ENCODE results near the gene TIMM21. TPM values are rescaled to one million over a fixed set of nuclear protein-coding genes. Genes with fewer than 3 reads are reported as not detected.

TIMM21 gene
- total and polyA plus RNA-seq, 5 donors from 2014 or later = 8.8 to 20.0 (median 15.6) TPM

GRCh38 chr18:74116633-74117554 lies 31.4 kb upstream of the TIMM21 start:
- Mint-ChIP-seq H3K4me1 (peaks cover 0 to 11% (median 3%) of the 10 kb centered on the region in 4 donors), H3K27me3 (peaks cover 9% of the 10 kb centered on the region), H3K27ac (no peak overlapping the region), H3K36me3 (no peaks in the 10 kb centered on the region), H3K9me3 (peaks cover 0 to 4% (median 0%) of the 10 kb centered on the region in 7 donors), H3K4me3 (no peak overlapping the region)
- no peak overlapping the region for H3K4me3 ChIP-seq (ENCODE audit: low read depth, low read length)
- ATAC-seq (ENCODE audit: low read depth in 2 of 2) = peak in 1 of 2 donors; percentile 37
- no peaks in the 10 kb centered on the region for H3K27me3 ChIP-seq (ENCODE audit: control insufficient read depth, insufficient read depth, low read length)
- no peaks in the 10 kb centered on the region for H3K4me1 ChIP-seq (ENCODE audit: control insufficient read depth, insufficient read depth, low read length, poor library complexity, severe bottlenecking)
- DNase-seq = peak in 2 of 3 donors; percentile 41 to 64
- no peak overlapping the region for H3K27ac ChIP-seq (ENCODE audit: insufficient read depth, low read length, poor library complexity, severe bottlenecking)
- no peaks in the 10 kb centered on the region for H3K36me3 ChIP-seq (ENCODE audit: control insufficient read depth, insufficient read depth, low read length)
- no peaks in the 10 kb centered on the region for H3K9me3 ChIP-seq (ENCODE audit: control insufficient read depth in 2 of 2, low read length in 2 of 2)

- Mint-ChIP-seq H3K27me3 (peaks cover 27% of the 10 kb centered on the region), H3K36me3 (no peaks in the 10 kb centered on the region), H3K4me1 (no peaks in the 10 kb centered on the region), H3K4me3 (no peak overlapping the region), H3K27ac (no peak overlapping the region), H3K9me3 (peaks cover 0 to 2% (median 0%) of the 10 kb centered on the region in 7 donors)
- Histone ChIP-seq H3K4me3 (ENCODE audit: low read depth, low read length) (no peak overlapping the region), H3K4me1 (ENCODE audit: control insufficient read depth, insufficient read depth, low read length, poor library complexity, severe bottlenecking) (no peaks in the 10 kb centered on the region), H3K9me3 (ENCODE audit: control insufficient read depth in 2 of 2, low read length in 2 of 2) (no peaks in the 10 kb centered on the region), H3K27ac (ENCODE audit: insufficient read depth, low read length, poor library complexity, severe bottlenecking) (no peak overlapping the region), H3K36me3 (ENCODE audit: control insufficient read depth, insufficient read depth, low read length) (no peaks in the 10 kb centered on the region), H3K27me3 (ENCODE audit: control insufficient read depth, insufficient read depth, low read length) (no peaks in the 10 kb centered on the region)
- DNase-seq (no peak), ATAC-seq (ENCODE audit: low read depth in 2 of 2) (no peak)
Observed at GRCh38 chr18:74123200-74123599, 25.1 kb upstream of the TIMM21 start.

GRCh38 chr18:74124642-74125041 lies 23.7 kb upstream of the TIMM21 start:
- DNase-seq (no peak), ATAC-seq (ENCODE audit: low read depth in 2 of 2) (no peak)
- Histone ChIP-seq H3K36me3 (ENCODE audit: control insufficient read depth, insufficient read depth, low read length) (no peaks in the 10 kb centered on the region), H3K4me3 (ENCODE audit: low read depth, low read length) (no peak overlapping the region), H3K9me3 (ENCODE audit: control insufficient read depth in 2 of 2, low read length in 2 of 2) (no peaks in the 10 kb centered on the region), H3K27me3 (ENCODE audit: control insufficient read depth, insufficient read depth, low read length) (no peaks in the 10 kb centered on the region), H3K27ac (ENCODE audit: insufficient read depth, low read length, poor library complexity, severe bottlenecking) (no peak overlapping the region), H3K4me1 (ENCODE audit: control insufficient read depth, insufficient read depth, low read length, poor library complexity, severe bottlenecking) (no peaks in the 10 kb centered on the region)
- H3K4me3 Mint-ChIP-seq = no peak overlapping the region
- H3K27me3 Mint-ChIP-seq = peaks cover 31% of the 10 kb centered on the region
- H3K36me3 Mint-ChIP-seq = no peaks in the 10 kb centered on the region
- no peaks in the 10 kb centered on the region for H3K4me1 Mint-ChIP-seq
- peaks cover 0 to 2% (median 0%) of the 10 kb centered on the region in 7 donors for H3K9me3 Mint-ChIP-seq
- no peak overlapping the region for H3K27ac Mint-ChIP-seq

GRCh38 chr18:74126684-74127655 lies 21.4 kb upstream of the TIMM21 start:
- H3K9me3 ChIP-seq (ENCODE audit: control insufficient read depth in 2 of 2, low read length in 2 of 2) = no peaks in the 10 kb centered on the region
- peaks cover 26% of the 10 kb centered on the region for H3K27me3 Mint-ChIP-seq
- H3K4me1 Mint-ChIP-seq = no peaks in the 10 kb centered on the region
- no peaks in the 10 kb centered on the region for H3K36me3 Mint-ChIP-seq
- DNase-seq (no peak), ATAC-seq (ENCODE audit: low read depth in 2 of 2) (no peak)
- H3K4me3 ChIP-seq (ENCODE audit: low read depth, low read length) = no peak overlapping the region
- no peaks in the 10 kb centered on the region for H3K27me3 ChIP-seq (ENCODE audit: control insufficient read depth, insufficient read depth, low read length)
- H3K4me1 ChIP-seq (ENCODE audit: control insufficient read depth, insufficient read depth, low read length, poor library complexity, severe bottlenecking) = no peaks in the 10 kb centered on the region
- no peaks in the 10 kb centered on the region for H3K9me3 Mint-ChIP-seq
- no peak overlapping the region for H3K4me3 Mint-ChIP-seq
- H3K27ac Mint-ChIP-seq = no peak overlapping the region
- H3K27ac ChIP-seq (ENCODE audit: insufficient read depth, low read length, poor library complexity, severe bottlenecking) = no peak overlapping the region
- H3K36me3 ChIP-seq (ENCODE audit: control insufficient read depth, insufficient read depth, low read length) = no peaks in the 10 kb centered on the region

- peaks cover 21% of the 10 kb centered on the region for H3K27me3 Mint-ChIP-seq
- Histone ChIP-seq H3K9me3 (ENCODE audit: control insufficient read depth in 2 of 2, low read length in 2 of 2) (no peaks in the 10 kb centered on the region), H3K27ac (ENCODE audit: insufficient read depth, low read length, poor library complexity, severe bottlenecking) (no peak overlapping the region), H3K4me1 (ENCODE audit: control insufficient read depth, insufficient read depth, low read length, poor library complexity, severe bottlenecking) (no peaks in the 10 kb centered on the region), H3K4me3 (ENCODE audit: low read depth, low read length) (no peak overlapping the region), H3K27me3 (ENCODE audit: control insufficient read depth, insufficient read depth, low read length) (no peaks in the 10 kb centered on the region), H3K36me3 (ENCODE audit: control insufficient read depth, insufficient read depth, low read length) (no peaks in the 10 kb centered on the region)
- ATAC-seq (ENCODE audit: low read depth in 2 of 2) = no peak
- no peak overlapping the region for H3K27ac Mint-ChIP-seq
- no peak for DNase-seq
- H3K4me1 Mint-ChIP-seq = no peaks in the 10 kb centered on the region
- no peaks in the 10 kb centered on the region for H3K9me3 Mint-ChIP-seq
- no peak overlapping the region for H3K4me3 Mint-ChIP-seq
- H3K36me3 Mint-ChIP-seq = peaks cover 2% of the 10 kb centered on the region
Observed at GRCh38 chr18:74128159-74128558, 20.2 kb upstream of the TIMM21 start.

GRCh38 chr18:74131124-74131523 lies 17.2 kb upstream of the TIMM21 start:
- Mint-ChIP-seq H3K4me3 (no peak overlapping the region), H3K36me3 (peaks cover 6% of the 10 kb centered on the region), H3K4me1 (no peaks in the 10 kb centered on the region), H3K9me3 (no peaks in the 10 kb centered on the region), H3K27ac (no peak overlapping the region), H3K27me3 (peaks cover 20% of the 10 kb centered on the region)
- no peak for DNase-seq
- ATAC-seq (ENCODE audit: low read depth in 2 of 2) = no peak
- H3K27ac ChIP-seq (ENCODE audit: insufficient read depth, low read length, poor library complexity, severe bottlenecking) = no peak overlapping the region
- no peak overlapping the region for H3K4me3 ChIP-seq (ENCODE audit: low read depth, low read length)
- H3K9me3 ChIP-seq (ENCODE audit: control insufficient read depth in 2 of 2, low read length in 2 of 2) = no peaks in the 10 kb centered on the region
- H3K27me3 ChIP-seq (ENCODE audit: control insufficient read depth, insufficient read depth, low read length) = no peaks in the 10 kb centered on the region
- H3K36me3 ChIP-seq (ENCODE audit: control insufficient read depth, insufficient read depth, low read length) = no peaks in the 10 kb centered on the region
- no peaks in the 10 kb centered on the region for H3K4me1 ChIP-seq (ENCODE audit: control insufficient read depth, insufficient read depth, low read length, poor library complexity, severe bottlenecking)

GRCh38 chr18:74132201-74132600 lies 16.1 kb upstream of the TIMM21 start:
- no peaks in the 10 kb centered on the region for H3K27me3 ChIP-seq (ENCODE audit: control insufficient read depth, insufficient read depth, low read length)
- H3K27ac ChIP-seq (ENCODE audit: insufficient read depth, low read length, poor library complexity, severe bottlenecking) = no peak overlapping the region
- no peak for ATAC-seq (ENCODE audit: low read depth in 2 of 2)
- Mint-ChIP-seq H3K9me3 (no peaks in the 10 kb centered on the region), H3K36me3 (peaks cover 6% of the 10 kb centered on the region), H3K27me3 (peaks cover 14% of the 10 kb centered on the region), H3K4me3 (no peak overlapping the region), H3K4me1 (no peaks in the 10 kb centered on the region), H3K27ac (no peak overlapping the region)
- H3K36me3 ChIP-seq (ENCODE audit: control insufficient read depth, insufficient read depth, low read length) = no peaks in the 10 kb centered on the region
- H3K4me3 ChIP-seq (ENCODE audit: low read depth, low read length) = no peak overlapping the region
- DNase-seq = no peak
- H3K9me3 ChIP-seq (ENCODE audit: control insufficient read depth in 2 of 2, low read length in 2 of 2) = no peaks in the 10 kb centered on the region
- H3K4me1 ChIP-seq (ENCODE audit: control insufficient read depth, insufficient read depth, low read length, poor library complexity, severe bottlenecking) = no peaks in the 10 kb centered on the region

Measured in CD4-positive, CD25-positive, alpha-beta regulatory T cell (primary cell).